ENCODE results near the gene MRPL57. TPM values are rescaled to one million over a fixed set of nuclear protein-coding genes. Genes with fewer than 3 reads are reported as not detected.

The MRPL57 gene
- total RNA-seq, 6 donors from 2014 or later, result 17.8 to 36.3 (median 23.9) TPM

DNA sequence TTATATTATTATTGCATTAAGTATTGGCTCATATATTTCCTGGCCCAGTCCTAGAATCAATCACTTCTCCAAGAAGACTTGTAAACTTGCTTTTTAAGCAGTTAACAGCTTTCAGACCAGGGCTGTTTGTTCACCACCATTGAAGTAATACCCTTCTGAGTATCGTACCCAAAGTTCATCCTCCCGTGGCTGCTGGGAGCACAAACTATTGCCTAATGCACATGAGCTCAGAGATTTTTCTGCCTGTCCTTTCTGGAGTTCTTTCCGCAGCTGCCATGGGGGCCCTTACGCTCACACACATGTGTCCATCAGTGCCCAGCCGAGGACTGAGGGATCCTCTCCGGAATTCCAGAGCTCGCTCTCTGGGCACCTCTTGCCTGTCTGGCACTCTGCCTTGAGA lies 51.5 kb downstream of the MRPL57 start:
- H3K27ac ChIP-seq, result no peak overlapping the region
- no peak for ATAC-seq (ENCODE audit: low FRiP score in 2 of 2)
- no peaks in the 10 kb centered on the region for H3K9me3 ChIP-seq
- 93% methylated on average over 7 of the region's 7 CpGs for WGBS, 2 donors
- no peaks in the 10 kb centered on the region for H3K27me3 ChIP-seq
- DNase-seq, result no peak
- no peaks in the 10 kb centered on the region for H3K36me3 ChIP-seq
- no peak overlapping the region for H3K4me3 ChIP-seq
- TF ChIP-seq EP300 (IDR thresholded peaks at IDR 0.05) (no peak), POLR2AphosphoS5 (IDR thresholded peaks at IDR 0.05) (no peak), POLR2A (IDR thresholded peaks at IDR 0.05) (no peak)
- TF ChIP-seq, protein P1, sequence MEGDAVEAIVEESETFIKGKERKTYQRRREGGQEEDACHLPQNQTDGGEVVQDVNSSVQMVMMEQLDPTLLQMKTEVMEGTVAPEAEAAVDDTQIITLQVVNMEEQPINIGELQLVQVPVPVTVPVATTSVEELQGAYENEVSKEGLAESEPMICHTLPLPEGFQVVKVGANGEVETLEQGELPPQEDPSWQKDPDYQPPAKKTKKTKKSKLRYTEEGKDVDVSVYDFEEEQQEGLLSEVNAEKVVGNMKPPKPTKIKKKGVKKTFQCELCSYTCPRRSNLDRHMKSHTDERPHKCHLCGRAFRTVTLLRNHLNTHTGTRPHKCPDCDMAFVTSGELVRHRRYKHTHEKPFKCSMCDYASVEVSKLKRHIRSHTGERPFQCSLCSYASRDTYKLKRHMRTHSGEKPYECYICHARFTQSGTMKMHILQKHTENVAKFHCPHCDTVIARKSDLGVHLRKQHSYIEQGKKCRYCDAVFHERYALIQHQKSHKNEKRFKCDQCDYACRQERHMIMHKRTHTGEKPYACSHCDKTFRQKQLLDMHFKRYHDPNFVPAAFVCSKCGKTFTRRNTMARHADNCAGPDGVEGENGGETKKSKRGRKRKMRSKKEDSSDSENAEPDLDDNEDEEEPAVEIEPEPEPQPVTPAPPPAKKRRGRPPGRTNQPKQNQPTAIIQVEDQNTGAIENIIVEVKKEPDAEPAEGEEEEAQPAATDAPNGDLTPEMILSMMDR (IDR thresholded peaks at IDR 0.05), result no peak
- H3K4me1 ChIP-seq, result no peaks in the 10 kb centered on the region

Small RNA genes within 50 kb of the gene (small RNA-seq; reads per million reads assigned to genes)
- gene AL158032.1 (0 reads per million in 4 donors), gene RF00086 (0 reads per million in 4 donors)

Other genes starting within 250 kb of the MRPL57 start
- gene LATS2, start 115.1 kb upstream of the MRPL57 start, total RNA-seq, result 10 to 100 TPM; 26.2 to 44.4 (median 39.5) TPM
- 100 to 1,000 TPM in 2 of 6 donors, 10 to 100 TPM in 4; 18.9 to 200 (median 50.8) TPM for gene SAP18, start 36.5 kb upstream of the MRPL57 start, total RNA-seq
- gene SKA3, start 106 bp upstream of the MRPL57 start, total RNA-seq, result 1 to 10 TPM in 5 of 6 donors, not detected in 1; 1.0 to 3.0 (median 1.4) TPM

Data from upper lobe of left lung (tissue), 6 donors.